ENCODE results near the gene MALRD1. TPM values are rescaled to one million over a fixed set of nuclear protein-coding genes. Genes with fewer than 3 reads are reported as not detected.
A peak's percentile ranks its signal among the peaks of the same experiment; 100 is the strongest.
"Not testable (repeated sequence)": the region's sequence is repeated elsewhere in the genome, so short reads cannot be mapped to it uniquely, and the experiment has no call there.

The MALRD1 gene
- total RNA-seq, 1 experiment from 2014 or later: 0.50 TPM

GRCh38 chr10:19505320-19506312 is 457.0 kb downstream of the MALRD1 start:
- DNase-seq (ENCODE audit: low spot score) (no peak), ATAC-seq (no peak)
- ChIA-PET CTCF (no interaction called here), POLR2A (no interaction called here)
- no peak overlapping the region for H3K4me3 Mint-ChIP-seq
- H3K27me3 Mint-ChIP-seq (ENCODE audit: low read depth): no peaks in the 10 kb centered on the region
- no peaks in the 10 kb centered on the region for H3K36me3 Mint-ChIP-seq
- peaks cover 13% of the 10 kb centered on the region for H3K9me3 Mint-ChIP-seq
- H3K4me1 Mint-ChIP-seq: peaks cover 17% of the 10 kb centered on the region
- TF ChIP-seq ESRRA (CRISPR knock-in tag; IDR thresholded peaks at IDR 0.05; ENCODE audit: borderline replicate concordance) (no peak), ZBTB21 (CRISPR knock-in tag; IDR thresholded peaks at IDR 0.05; ENCODE audit: borderline replicate concordance) (no peak), MXD4 (CRISPR knock-in tag; IDR thresholded peaks at IDR 0.05; ENCODE audit: borderline replicate concordance) (no peak), ZNF317 (CRISPR knock-in tag; IDR thresholded peaks at IDR 0.05; ENCODE audit: borderline replicate concordance, low read depth) (no peak), EMX1 (CRISPR knock-in tag; IDR thresholded peaks at IDR 0.05) (no peak), GTF2I (CRISPR knock-in tag; conservative IDR thresholded peaks at IDR 0.05) (no peak), KAT7 (CRISPR knock-in tag; IDR thresholded peaks at IDR 0.05; ENCODE audit: borderline replicate concordance) (no peak), HMGA2 (CRISPR knock-in tag; IDR thresholded peaks at IDR 0.05) (no peak), GABPB1 (CRISPR knock-in tag; IDR thresholded peaks at IDR 0.05) (no peak), NFATC4 (CRISPR knock-in tag; IDR thresholded peaks at IDR 0.05) (no peak), TCF7 (CRISPR knock-in tag; IDR thresholded peaks at IDR 0.05; ENCODE audit: low read depth) (no peak), ETV6 (CRISPR knock-in tag; IDR thresholded peaks at IDR 0.05) (no peak), CBFB (CRISPR knock-in tag; IDR thresholded peaks at IDR 0.05; ENCODE audit: low read depth) (no peak), ZNF423 (CRISPR knock-in tag; IDR thresholded peaks at IDR 0.05) (no peak), ZNF416 (CRISPR knock-in tag; IDR thresholded peaks at IDR 0.05) (no peak), NFYB (CRISPR knock-in tag; conservative IDR thresholded peaks at IDR 0.05; ENCODE audit: low read depth) (no peak), IRF2 (CRISPR knock-in tag; IDR thresholded peaks at IDR 0.05; ENCODE audit: borderline replicate concordance, low read depth) (no peak), NFE2L1 (CRISPR knock-in tag; IDR thresholded peaks at IDR 0.05) (no peak)
- TF ChIP-seq, protein P1, sequence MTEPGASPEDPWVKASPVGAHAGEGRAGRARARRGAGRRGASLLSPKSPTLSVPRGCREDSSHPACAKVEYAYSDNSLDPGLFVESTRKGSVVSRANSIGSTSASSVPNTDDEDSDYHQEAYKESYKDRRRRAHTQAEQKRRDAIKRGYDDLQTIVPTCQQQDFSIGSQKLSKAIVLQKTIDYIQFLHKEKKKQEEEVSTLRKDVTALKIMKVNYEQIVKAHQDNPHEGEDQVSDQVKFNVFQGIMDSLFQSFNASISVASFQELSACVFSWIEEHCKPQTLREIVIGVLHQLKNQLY (CRISPR knock-in tag; IDR thresholded peaks at IDR 0.05): no peak
- TF ChIP-seq, protein P2, sequence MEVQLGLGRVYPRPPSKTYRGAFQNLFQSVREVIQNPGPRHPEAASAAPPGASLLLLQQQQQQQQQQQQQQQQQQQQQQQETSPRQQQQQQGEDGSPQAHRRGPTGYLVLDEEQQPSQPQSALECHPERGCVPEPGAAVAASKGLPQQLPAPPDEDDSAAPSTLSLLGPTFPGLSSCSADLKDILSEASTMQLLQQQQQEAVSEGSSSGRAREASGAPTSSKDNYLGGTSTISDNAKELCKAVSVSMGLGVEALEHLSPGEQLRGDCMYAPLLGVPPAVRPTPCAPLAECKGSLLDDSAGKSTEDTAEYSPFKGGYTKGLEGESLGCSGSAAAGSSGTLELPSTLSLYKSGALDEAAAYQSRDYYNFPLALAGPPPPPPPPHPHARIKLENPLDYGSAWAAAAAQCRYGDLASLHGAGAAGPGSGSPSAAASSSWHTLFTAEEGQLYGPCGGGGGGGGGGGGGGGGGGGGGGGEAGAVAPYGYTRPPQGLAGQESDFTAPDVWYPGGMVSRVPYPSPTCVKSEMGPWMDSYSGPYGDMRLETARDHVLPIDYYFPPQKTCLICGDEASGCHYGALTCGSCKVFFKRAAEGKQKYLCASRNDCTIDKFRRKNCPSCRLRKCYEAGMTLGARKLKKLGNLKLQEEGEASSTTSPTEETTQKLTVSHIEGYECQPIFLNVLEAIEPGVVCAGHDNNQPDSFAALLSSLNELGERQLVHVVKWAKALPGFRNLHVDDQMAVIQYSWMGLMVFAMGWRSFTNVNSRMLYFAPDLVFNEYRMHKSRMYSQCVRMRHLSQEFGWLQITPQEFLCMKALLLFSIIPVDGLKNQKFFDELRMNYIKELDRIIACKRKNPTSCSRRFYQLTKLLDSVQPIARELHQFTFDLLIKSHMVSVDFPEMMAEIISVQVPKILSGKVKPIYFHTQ (CRISPR knock-in tag; IDR thresholded peaks at IDR 0.05): no peak
- no peak overlapping the region for H3K27ac Mint-ChIP-seq

DNA sequence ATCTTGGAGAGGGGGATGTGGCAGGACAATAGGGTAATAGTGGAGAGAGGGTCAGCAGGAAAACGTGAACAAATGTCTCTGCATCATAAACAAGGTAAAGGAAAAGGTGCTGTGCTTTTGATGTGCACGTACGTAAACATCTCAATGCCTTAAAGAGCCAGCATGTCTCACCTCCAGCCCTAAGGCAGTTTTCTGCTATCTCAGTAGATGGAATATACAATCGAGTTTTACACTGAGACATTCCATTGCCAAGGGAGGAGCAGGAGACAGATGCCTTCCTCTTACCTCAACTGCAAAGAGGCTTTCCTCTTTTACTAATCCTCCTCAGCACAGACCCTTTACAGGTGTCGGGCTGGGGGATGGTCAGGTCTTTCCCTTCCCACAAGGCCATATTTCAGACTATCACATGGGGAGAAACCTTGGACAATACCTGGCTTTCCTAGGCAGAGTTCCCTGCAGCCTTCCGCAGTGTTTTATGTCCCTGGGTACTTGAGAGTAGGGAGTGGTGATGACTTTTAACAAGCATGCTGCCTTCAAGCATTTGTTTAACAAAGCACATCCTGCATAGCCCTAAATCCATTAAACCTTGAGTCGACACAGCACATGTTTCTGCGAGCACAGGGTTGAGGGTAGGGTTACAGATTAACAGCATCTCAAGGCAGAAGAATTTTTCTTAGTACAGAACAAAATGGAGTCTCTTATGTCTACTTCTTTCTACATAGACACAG is 461.6 kb downstream of the MALRD1 start:
- peak overlapping the region; percentile 97 for H3K27ac Mint-ChIP-seq
- H3K9me3 Mint-ChIP-seq: peaks cover 21% of the 10 kb centered on the region
- H3K27me3 Mint-ChIP-seq (ENCODE audit: low read depth); POLR2A ChIA-PET; H3K36me3 Mint-ChIP-seq; CTCF ChIA-PET: not testable (repeated sequence)
- peak; percentile 47 for ATAC-seq
- TF ChIP-seq USF2 (CRISPR knock-in tag; IDR thresholded peaks at IDR 0.05): 0 out of 2 replicates have a peak, but pooled peaks have one; percentile 18
- H3K4me1 Mint-ChIP-seq: peaks cover 27% of the 10 kb centered on the region
- DNase-seq (ENCODE audit: low spot score): peak; percentile 12
- H3K4me3 Mint-ChIP-seq: peak overlapping the region; percentile 31; the same call in 1 of the 2 replicates
